Measurements from ENCODE around the gene PTPRM. TPM values are rescaled to one million over a fixed set of nuclear protein-coding genes. Genes with fewer than 3 reads are reported as not detected.

The PTPRM gene
- total and polyA plus RNA-seq, 2 of the 8 experiments (the other 6 are each of a cell fraction or from before 2014, with no cell fraction given): 4.1 to 7.0 TPM

DNA sequence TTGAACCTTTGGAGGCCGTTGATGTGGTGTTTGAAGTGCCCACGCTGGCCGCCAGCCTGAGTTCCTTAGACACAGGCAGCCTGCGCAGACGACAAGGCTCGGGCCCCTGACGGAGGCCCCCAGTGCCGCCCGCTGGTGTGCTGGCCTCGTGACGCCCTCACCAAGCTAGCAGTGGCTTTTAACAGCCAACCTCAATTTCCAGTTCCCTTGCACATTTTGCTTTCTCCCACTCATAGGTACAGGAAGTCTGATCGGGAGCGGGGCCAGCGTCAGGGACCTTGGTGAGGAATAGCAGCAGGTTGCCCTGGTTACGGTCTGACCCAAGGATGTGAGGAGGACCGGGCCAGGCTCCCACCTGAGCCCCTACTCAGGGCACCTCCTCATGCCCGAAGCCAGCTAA, 834.5 kb downstream of the PTPRM start:
- H3K79me1 ChIP-seq (ENCODE audit: low read depth, low read length): no peaks in the 10 kb centered on the region
- POLR2A ChIA-PET (ENCODE audit: partially characterized antibody): no interaction called here
- H3K27me3 ChIP-seq (replicated peaks in 1 of 4; ENCODE audit: control insufficient read depth in 3 of 4, extremely low read depth in 1 of 4, insufficient read depth in 3 of 4, low read length in 3 of 4): no peaks in the 10 kb centered on the region; a peak in 1 of 7 replicates
- H2BK5ac ChIP-seq (ENCODE audit: low read depth, low read length): no peak overlapping the region
- no peak overlapping the region for H3K4ac ChIP-seq (replicated peaks; ENCODE audit: insufficient read length, low read depth, low read length)
- DNase-seq (ENCODE audit: low read depth in 1 of 2, low spot score in 2 of 2) (no peak), FAIRE-seq (no peak)
- H3K4me3 ChIP-seq (ENCODE audit: extremely low read depth in 1 of 4, insufficient read depth in 2 of 4, low read depth in 3 of 4, low read length in 4 of 4): no peak overlapping the region
- WGBS, 2 experiments (ENCODE audit: extremely low coverage in 1 of 2, insufficient coverage in 1 of 2, insufficient read length in 1 of 2, insufficient replicate concordance in 2 of 2, low coverage in 1 of 2, low lambda C conversion rate in 2 of 2, missing lambda C conversion rate in 1 of 2): 84% methylated on average over 17 of the region's 17 CpGs; no CpG with 5 or more reads in 1 of the 2 experiments
- no peak overlapping the region for H3K14ac ChIP-seq (ENCODE audit: insufficient read length)
- no peaks in the 10 kb centered on the region for H3K9me3 ChIP-seq (ENCODE audit: insufficient read depth in 2 of 2, low read depth in 1 of 2, low read length in 1 of 2)
- peaks cover 0 to 10% (median 0%) of the 10 kb centered on the region in 4 experiments; a peak in 2 of 7 replicates for H3K4me1 ChIP-seq (replicated peaks in 1 of 4; ENCODE audit: control insufficient read depth in 3 of 4, insufficient read depth in 4 of 4, low read length in 3 of 4)
- H2BK12ac ChIP-seq (ENCODE audit: low read depth, low read length): no peak overlapping the region
- H4K5ac ChIP-seq (ENCODE audit: insufficient read length, low read depth, low read length): no peak overlapping the region
- H3K18ac ChIP-seq (ENCODE audit: extremely low read depth, low read length): no peak overlapping the region
- H2BK120ac ChIP-seq (replicated peaks; ENCODE audit: low read depth, low read length): no peak overlapping the region
- H3K56ac ChIP-seq (replicated peaks; ENCODE audit: insufficient read length, low read depth, low read length): no peak overlapping the region
- H3K36me3 ChIP-seq (ENCODE audit: control insufficient read depth in 2 of 4, insufficient read depth in 4 of 4, low read length in 3 of 4): no peaks in the 10 kb centered on the region
- H2AK5ac ChIP-seq (ENCODE audit: low read depth, low read length): no peak overlapping the region
- H3K27ac ChIP-seq (ENCODE audit: low read depth, low read length): no peak overlapping the region
- no peak overlapping the region for H4K8ac ChIP-seq (ENCODE audit: extremely low read depth, insufficient read depth, low read length)
- no peak overlapping the region for H3K4me2 ChIP-seq (ENCODE audit: insufficient read depth in 1 of 2, low read depth in 2 of 2, low read length in 2 of 2)
- no peak overlapping the region for H2BK20ac ChIP-seq (ENCODE audit: low read length)
- no peak overlapping the region for H3K9ac ChIP-seq (replicated peaks in 1 of 4; ENCODE audit: extremely low read depth in 1 of 4, low read depth in 3 of 4, low read length in 3 of 4)
- no peak overlapping the region for H3K23ac ChIP-seq (ENCODE audit: insufficient read length)
- no peak overlapping the region for H2AFZ ChIP-seq (ENCODE audit: low read length)
- no peak overlapping the region for H4K91ac ChIP-seq (replicated peaks; ENCODE audit: insufficient read length, low read length)
- no peaks in the 10 kb centered on the region for H3K79me2 ChIP-seq (ENCODE audit: control insufficient read depth in 1 of 2, insufficient read depth in 2 of 2, low read length in 2 of 2)
- CTCF ChIA-PET (ENCODE audit: partially characterized antibody): interaction anchor here (1.2 to 1.7 kb wide), 3 partner anchors 11 to 79 kb away, joined by 3 to 7 read pairs (median 5); no protein-coding TSS in a partner anchor
- H4K20me1 ChIP-seq (replicated peaks in 1 of 2; ENCODE audit: control insufficient read depth in 1 of 2, insufficient read depth in 2 of 2, low read length in 2 of 2): no peaks in the 10 kb centered on the region
- no peaks in the 10 kb centered on the region for H3K23me2 ChIP-seq (ENCODE audit: low read depth, low read length)
- no peak overlapping the region for H2BK15ac ChIP-seq (ENCODE audit: low read length)
- TF ChIP-seq, protein P1, sequence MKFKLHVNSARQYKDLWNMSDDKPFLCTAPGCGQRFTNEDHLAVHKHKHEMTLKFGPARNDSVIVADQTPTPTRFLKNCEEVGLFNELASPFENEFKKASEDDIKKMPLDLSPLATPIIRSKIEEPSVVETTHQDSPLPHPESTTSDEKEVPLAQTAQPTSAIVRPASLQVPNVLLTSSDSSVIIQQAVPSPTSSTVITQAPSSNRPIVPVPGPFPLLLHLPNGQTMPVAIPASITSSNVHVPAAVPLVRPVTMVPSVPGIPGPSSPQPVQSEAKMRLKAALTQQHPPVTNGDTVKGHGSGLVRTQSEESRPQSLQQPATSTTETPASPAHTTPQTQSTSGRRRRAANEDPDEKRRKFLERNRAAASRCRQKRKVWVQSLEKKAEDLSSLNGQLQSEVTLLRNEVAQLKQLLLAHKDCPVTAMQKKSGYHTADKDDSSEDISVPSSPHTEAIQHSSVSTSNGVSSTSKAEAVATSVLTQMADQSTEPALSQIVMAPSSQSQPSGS (IDR thresholded peaks at IDR 0.05; ENCODE audit: low read length): no peak
- TF ChIP-seq NANOG (IDR thresholded peaks at IDR 0.05; ENCODE audit: insufficient read depth, low read depth, low read length, poor library complexity, severe bottlenecking) (no peak), BCL11A (IDR thresholded peaks at IDR 0.05; ENCODE audit: low read depth in 2 of 2, low read length in 2 of 2) (no peak), TAF7 (optimal IDR thresholded peaks at IDR 0.05; ENCODE audit: borderline replicate concordance, low read depth, low read length) (no peak)
